OCI-LY3 (cell line): ENCODE measurements around the gene FMN1.

Experiments used
- H2AFZ ChIP-seq: fragments of 200-600, 300-600 bp; shearing (Covaris generic); 2 replicates; pipeline ENCODE4 v1.6.0; 2014; ENCODE audit warnings: antibody characterized with exemption, low read depth, low read length
- H3K27ac ChIP-seq: fragments of 200-600, 300-600 bp; sonication (generic); 2 replicates; pipeline ENCODE4 v1.5.1; 2014; ENCODE audit warnings: mild to moderate bottlenecking, low read length, moderate library complexity, mixed read lengths
- H3K27me3 ChIP-seq: fragments of 200-600, 300-600 bp; sonication (generic); 2 replicates; pipeline ENCODE4 v1.6.1; 2014; ENCODE audit warnings: low read depth, low read length, mixed read lengths
- H3K36me3 ChIP-seq: fragments of 200-600, 300-600 bp; sonication (generic); replicated peaks from 2 replicates; pipeline ENCODE3; 2014; ENCODE audit warnings: low read depth, low read length, mixed read lengths
- H3K4me1 ChIP-seq: fragments of 300-600, 200-600 bp; sonication (generic); 2 replicates; pipeline ENCODE4 v1.6.1; 2014; ENCODE audit warnings: low read length, mixed read lengths
- H3K4me2 ChIP-seq: fragments of 200-600, 300-600 bp; sonication (generic); 2 replicates; pipeline ENCODE4 v1.6.1; 2014; ENCODE audit warnings: low read length, mixed read lengths
- H3K4me3 ChIP-seq: fragments of 300-600, 200-600 bp; sonication (generic); 2 replicates; pipeline ENCODE4 v1.5.1; 2014; ENCODE audit warnings: antibody characterized with exemption, mild to moderate bottlenecking, low read length, moderate library complexity
- H3K79me2 ChIP-seq: fragments of 300-600, 200-600 bp; shearing (Covaris generic); 2 replicates; pipeline ENCODE4 v1.6.1; 2014; ENCODE audit warnings: mild to moderate bottlenecking, low read length, mixed read lengths
- H3K9ac ChIP-seq: fragments of 300-600, 200-600 bp; shearing (Covaris generic); 2 replicates; pipeline ENCODE4 v1.6.0; 2014; ENCODE audit warnings: mild to moderate bottlenecking, low read length, moderate library complexity
- H3K9me3 ChIP-seq: fragments of 200-600, 300-600 bp; shearing (Covaris generic); 2 replicates; pipeline ENCODE4 v1.6.1; 2014; ENCODE audit warnings: low read length, mixed read lengths; ENCODE audit not compliant: insufficient read depth
- H4K20me1 ChIP-seq: fragments of 200-600, 300-600 bp; sonication (generic); 2 replicates; pipeline ENCODE4 v1.6.1; 2016; ENCODE audit warnings: low read length, mixed read lengths; ENCODE audit not compliant: insufficient read depth
- EZH2phosphoT487 ChIP-seq: fragments of 200-600 bp; shearing (Covaris generic); IDR thresholded peaks from 2 replicates; pipeline ENCODE4 v1.6.1; 2018; ENCODE audit warnings: antibody characterized with exemption, mixed run types, low read depth
- TF ChIP-seq, protein P1 (sequence below): fragments of 200-600, 300-600 bp; sonication (generic); IDR thresholded peaks from 2 replicates; pipeline ENCODE4 v1.5.1; 2014; ENCODE audit warnings: antibody characterized with exemption, low read length, low read depth

FMN1 gene

DNA sequence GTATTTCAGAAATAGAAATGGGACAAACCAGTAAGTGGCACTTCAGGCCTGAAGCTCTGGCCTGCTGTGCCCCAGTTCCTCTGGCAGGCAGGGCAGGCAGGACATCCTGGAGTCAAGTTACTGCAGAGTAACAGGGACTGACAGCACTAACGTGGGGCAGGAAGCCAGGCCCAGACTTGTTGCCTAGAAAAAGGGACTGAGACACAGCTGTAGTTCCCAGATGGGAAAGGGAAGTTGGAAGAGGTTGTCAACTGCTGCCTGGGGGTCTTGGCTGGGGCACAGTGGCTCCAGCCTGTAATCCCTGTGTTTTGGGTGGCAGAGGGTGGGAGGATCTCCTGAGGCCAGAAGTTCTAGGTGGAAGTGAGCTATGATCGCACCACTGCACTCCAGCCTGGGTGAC, 171.9 kb downstream of the FMN1 start:
- Histone ChIP-seq H3K4me2 (no peak overlapping the region), H3K9me3 (no peaks in the 10 kb centered on the region), H4K20me1 (no peaks in the 10 kb centered on the region), H3K79me2 (no peaks in the 10 kb centered on the region), H3K27ac (no peak overlapping the region), H3K4me1 (peaks cover 8% of the 10 kb centered on the region; the same call in 1 of the 2 replicates), H3K36me3 (no peaks in the 10 kb centered on the region), H3K4me3 (no peak overlapping the region), H3K27me3 (peaks cover 6% of the 10 kb centered on the region; the same call in 1 of the 2 replicates), H3K9ac (no peak overlapping the region), H2AFZ (no peak overlapping the region)
- TF ChIP-seq, protein P1, sequence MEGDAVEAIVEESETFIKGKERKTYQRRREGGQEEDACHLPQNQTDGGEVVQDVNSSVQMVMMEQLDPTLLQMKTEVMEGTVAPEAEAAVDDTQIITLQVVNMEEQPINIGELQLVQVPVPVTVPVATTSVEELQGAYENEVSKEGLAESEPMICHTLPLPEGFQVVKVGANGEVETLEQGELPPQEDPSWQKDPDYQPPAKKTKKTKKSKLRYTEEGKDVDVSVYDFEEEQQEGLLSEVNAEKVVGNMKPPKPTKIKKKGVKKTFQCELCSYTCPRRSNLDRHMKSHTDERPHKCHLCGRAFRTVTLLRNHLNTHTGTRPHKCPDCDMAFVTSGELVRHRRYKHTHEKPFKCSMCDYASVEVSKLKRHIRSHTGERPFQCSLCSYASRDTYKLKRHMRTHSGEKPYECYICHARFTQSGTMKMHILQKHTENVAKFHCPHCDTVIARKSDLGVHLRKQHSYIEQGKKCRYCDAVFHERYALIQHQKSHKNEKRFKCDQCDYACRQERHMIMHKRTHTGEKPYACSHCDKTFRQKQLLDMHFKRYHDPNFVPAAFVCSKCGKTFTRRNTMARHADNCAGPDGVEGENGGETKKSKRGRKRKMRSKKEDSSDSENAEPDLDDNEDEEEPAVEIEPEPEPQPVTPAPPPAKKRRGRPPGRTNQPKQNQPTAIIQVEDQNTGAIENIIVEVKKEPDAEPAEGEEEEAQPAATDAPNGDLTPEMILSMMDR: no peak
- TF ChIP-seq EZH2phosphoT487: no peak

DNA sequence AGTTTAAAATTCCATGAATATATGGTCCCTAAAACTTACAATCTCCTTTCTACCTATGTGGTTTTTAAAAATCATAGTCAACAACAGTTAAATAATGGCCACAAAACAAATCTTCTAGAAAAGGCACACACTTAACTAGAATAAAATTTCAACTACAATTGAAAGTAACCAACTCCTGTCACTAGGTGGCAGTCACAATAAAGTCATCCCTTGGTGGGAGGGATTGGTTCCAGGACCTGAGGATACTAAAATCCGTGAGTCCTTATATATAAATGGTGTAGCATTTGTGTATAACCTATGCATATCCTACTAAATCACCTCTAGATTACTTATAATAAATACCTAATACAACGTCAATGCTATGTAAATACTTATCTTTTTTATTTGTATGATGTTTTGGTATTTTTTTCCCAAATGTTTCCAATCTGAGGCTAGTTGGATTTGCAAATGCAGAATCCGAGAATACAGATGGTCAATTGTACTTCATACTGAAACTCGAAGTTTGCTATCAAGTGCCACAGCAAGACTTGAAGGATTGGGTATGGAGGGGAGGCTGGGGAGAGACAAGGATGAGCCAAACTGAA, 172.6 kb downstream of the FMN1 start:
- no peak for TF ChIP-seq EZH2phosphoT487
- TF ChIP-seq, protein P1: peak; percentile 77
- Histone ChIP-seq H3K9me3 (no peaks in the 10 kb centered on the region), H3K4me3 (no peak overlapping the region), H3K4me1 (peaks cover 8% of the 10 kb centered on the region; the same call in 1 of the 2 replicates), H3K4me2 (no peak overlapping the region), H2AFZ (no peak overlapping the region), H3K27ac (no peak overlapping the region), H3K79me2 (no peaks in the 10 kb centered on the region), H4K20me1 (no peaks in the 10 kb centered on the region), H3K27me3 (peaks cover 6% of the 10 kb centered on the region; the same call in 1 of the 2 replicates), H3K9ac (no peak overlapping the region), H3K36me3 (no peaks in the 10 kb centered on the region)

DNA sequence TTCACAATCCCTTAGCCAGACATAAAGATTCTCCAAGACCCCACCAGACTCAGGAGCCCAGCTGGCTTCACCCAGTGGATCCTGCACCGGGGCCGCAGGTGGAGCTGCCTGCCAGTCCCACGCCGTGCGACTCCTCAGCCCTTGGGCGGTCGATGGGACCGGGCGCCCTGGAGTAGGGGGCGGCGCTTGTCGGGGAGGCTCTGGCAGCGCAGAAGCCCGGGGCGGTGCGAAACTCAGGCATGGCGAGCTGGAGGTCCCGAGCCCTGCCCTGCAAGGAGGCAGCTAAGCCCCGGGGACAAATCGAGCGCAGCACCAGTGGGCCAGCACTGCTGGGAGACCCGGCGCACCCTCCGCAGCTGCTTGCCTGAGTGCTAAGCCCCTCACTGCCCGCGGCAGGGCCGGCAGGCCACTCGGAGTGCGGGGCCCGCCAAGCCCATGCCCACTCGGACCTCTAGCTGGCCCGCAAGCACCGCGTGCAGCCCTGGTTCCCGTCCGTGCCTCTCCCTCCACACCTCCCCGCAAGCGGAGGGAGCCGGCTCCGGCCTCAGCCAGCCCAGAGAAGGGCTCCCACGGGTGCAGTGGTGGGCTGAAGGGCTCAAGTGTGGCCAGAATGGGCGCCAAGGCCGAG, 175.0 kb downstream of the FMN1 start:
- no peaks in the 10 kb centered on the region for H3K79me2 ChIP-seq

DNA sequence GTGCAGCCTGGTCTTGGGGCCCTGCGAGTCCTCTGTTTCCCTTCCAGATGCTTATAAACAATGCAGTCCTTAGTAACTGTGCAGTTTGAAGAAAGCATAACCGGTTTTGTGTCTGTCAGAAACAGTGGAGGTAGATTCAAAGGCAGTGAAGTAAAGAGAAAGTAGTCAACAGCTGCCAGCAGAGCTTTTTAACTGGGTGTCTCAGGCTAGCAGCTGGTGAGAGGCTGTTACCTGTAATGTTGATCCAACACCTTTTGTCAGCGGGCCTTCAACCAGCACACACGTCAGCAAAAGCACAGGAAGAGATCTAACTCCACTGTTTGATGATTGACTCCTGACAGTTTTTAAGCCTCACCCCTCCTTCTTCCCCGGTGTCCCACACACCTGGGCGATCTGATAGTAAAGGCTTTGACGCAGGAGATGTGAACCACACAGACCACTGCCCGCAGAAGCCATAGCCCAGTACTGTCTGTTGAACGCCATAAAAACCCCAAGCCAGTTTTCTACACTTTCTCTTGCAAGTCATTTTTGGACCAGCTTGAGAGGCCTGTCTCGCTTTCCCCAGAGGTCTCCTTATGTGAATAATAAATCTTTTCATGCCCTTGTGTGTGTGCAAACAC, 178.0 kb downstream of the FMN1 start:
- Histone ChIP-seq H3K27ac (no peak overlapping the region), H3K9ac (no peak overlapping the region), H2AFZ (no peak overlapping the region)

More for the DNA sequence above, 175.0 kb downstream of the FMN1 start:
- Histone ChIP-seq H3K36me3 (no peaks in the 10 kb centered on the region), H3K4me1 (peaks cover 8% of the 10 kb centered on the region; the same call in 1 of the 2 replicates), H3K4me2 (no peak overlapping the region), H2AFZ (no peak overlapping the region), H3K9ac (no peak overlapping the region), H3K4me3 (no peak overlapping the region), H3K27me3 (peaks cover 15% of the 10 kb centered on the region), H3K9me3 (no peaks in the 10 kb centered on the region), H4K20me1 (no peaks in the 10 kb centered on the region), H3K27ac (no peak overlapping the region)
- TF ChIP-seq, protein P1: no peak
- no peak for TF ChIP-seq EZH2phosphoT487

More for the DNA sequence above, 178.0 kb downstream of the FMN1 start:
- no peaks in the 10 kb centered on the region for H3K9me3 ChIP-seq
- no peak for TF ChIP-seq EZH2phosphoT487
- TF ChIP-seq, protein P1: no peak
- H4K20me1 ChIP-seq: no peaks in the 10 kb centered on the region
- H3K4me1 ChIP-seq: peaks cover 7% of the 10 kb centered on the region
- H3K79me2 ChIP-seq: no peaks in the 10 kb centered on the region
- H3K4me2 ChIP-seq: no peak overlapping the region
- H3K4me3 ChIP-seq: no peak overlapping the region
- H3K36me3 ChIP-seq: no peaks in the 10 kb centered on the region
- H3K27me3 ChIP-seq: peaks cover 24% of the 10 kb centered on the region
